A549 (cell line): ENCODE results near the gene PID1. TPM values are rescaled to one million over a fixed set of nuclear protein-coding genes. Genes with fewer than 3 reads are reported as not detected.

Experiments
- ATAC-seq, 2 experiments: fragments of 200-7000 bp in 1 of 2; fragments of >200 bp in 1 of 2; cut with Nextera tagmentation in 1 of 2; cut with Tn5 transposase in 1 of 2; 3 replicates each; pipeline versions ENCODE4 v1.8.0 to v1.9.1; 2018 to 2020; ENCODE audit warnings: mild to moderate bottlenecking in 1 of 2, moderate library complexity in 1 of 2
- CTCF ChIA-PET: fragments of 300-600 bp; sonication (Branson Sonifier 250); formaldehyde crosslinking; extraction: SDS; loops from one replicate; lab custom pipeline; 2021; ENCODE audit warnings: antibody characterized with exemption, inconsistent platforms; lab: Yijun Ruan, JAX
- POLR2A ChIA-PET: fragments of 350-600 bp; formaldehyde crosslinking; extraction: SDS; loops from one replicate; lab custom pipeline; 2021; ENCODE audit warnings: antibody characterized with exemption, inconsistent platforms; lab: Yijun Ruan, JAX
- DNase-seq, 2 experiments: peaks; one replicate each; pipeline versions ENCODE4 v3.0.0 to v3.0.0-alpha.2; 2011 to 2016; ENCODE audit warnings: low read depth in 1 of 2, low spot score in 1 of 2
- FAIRE-seq: peaks from 2 replicates; lab custom pipeline; 2011; peaks lifted over from hg19 to GRCh38; lab: Jason Lieb, UNC
- H3K27ac ChIP-seq, 2 experiments: fragments of >200 bp; sonication (Bioruptor Twin); formaldehyde crosslinking; 3 replicates each; pipeline ENCODE4 v1.5.1; 2016 to 2017
- H3K4me1 ChIP-seq: fragments of >200 bp; sonication (Bioruptor Twin); formaldehyde crosslinking; 3 replicates; pipeline ENCODE4 v1.6.1; 2016
- H3K4me2 ChIP-seq: fragments of >200 bp; sonication (Bioruptor Twin); formaldehyde crosslinking; 3 replicates; pipeline ENCODE4 v1.6.1; 2016
- H3K4me3 ChIP-seq: fragments of >200 bp; sonication (Bioruptor Twin); formaldehyde crosslinking; 3 replicates; pipeline ENCODE4 v1.5.1; 2016
- H3K9me3 ChIP-seq: fragments of >200 bp; sonication (Bioruptor Twin); formaldehyde crosslinking; 3 replicates; pipeline ENCODE4 v1.6.1; 2016
- BHLHE40 ChIP-seq: IDR thresholded peaks from 2 replicates; pipeline ENCODE4 v1.6.1; 2012; ENCODE audit warnings: low read depth, low read length, inconsistent platforms
- CEBPB ChIP-seq, 2 experiments: fragments of >200 bp in 1 of 2; sonication (Bioruptor Twin) in 1 of 2; formaldehyde crosslinking in 1 of 2; IDR thresholded peaks; 2 replicates each; pipeline ENCODE4 v1.6.1; 2012 to 2016
- CHD2 ChIP-seq: fragments of 150-350 bp; IDR thresholded peaks from 2 replicates; pipeline ENCODE4 v1.6.1; 2014; ENCODE audit warnings: low read length; ENCODE audit not compliant: partially characterized antibody
- CHD4 ChIP-seq: fragments of 200-600 bp; sonication (generic); IDR thresholded peaks from 2 replicates; pipeline ENCODE4 v1.6.1; 2016; ENCODE audit warnings: antibody characterized with exemption, mild to moderate bottlenecking, borderline replicate concordance
- EHF ChIP-seq: fragments of 250-450 bp; sonication (Bioruptor Pico); IDR thresholded peaks from 2 replicates; pipeline ENCODE4 v1.5.0; 2020; ENCODE audit warnings: mild to moderate bottlenecking
- EP300 ChIP-seq, 2 experiments: fragments of >200 bp; sonication (Bioruptor Twin); formaldehyde crosslinking; IDR thresholded peaks; 2 replicates in 1 of 2; 3 replicates in 1 of 2; pipeline ENCODE4 v1.6.1; 2016 to 2017
- ESRRA ChIP-seq: fragments of 150-350 bp; IDR thresholded peaks from 2 replicates; pipeline ENCODE4 v1.6.1; 2014; ENCODE audit warnings: mild to moderate bottlenecking, low read length, borderline replicate concordance
- FOSB ChIP-seq: fragments of 250-450 bp; sonication (Bioruptor Pico); IDR thresholded peaks from 2 replicates; pipeline ENCODE4 v1.5.0; 2020; ENCODE audit warnings: mild to moderate bottlenecking, moderate library complexity
- FOSL2 ChIP-seq, 2 experiments: fragments of 450-650 bp in 1 of 2; fragments of >200 bp in 1 of 2; sonication (Bioruptor Twin) in 1 of 2; formaldehyde crosslinking; IDR thresholded peaks; 2 replicates each; pipeline versions ENCODE4 v1.5.0 to v1.6.1; 2016 to 2020; ENCODE audit warnings: mild to moderate bottlenecking in 1 of 2, moderate library complexity in 1 of 2
- FOXS1 ChIP-seq: fragments of 250-450 bp; sonication (Bioruptor Pico); IDR thresholded peaks from 2 replicates; pipeline ENCODE4 v1.5.0; 2020; ENCODE audit warnings: mild to moderate bottlenecking, moderate library complexity
- HDAC2 ChIP-seq: fragments of 200-600 bp; sonication (generic); IDR thresholded peaks from 2 replicates; pipeline ENCODE4 v1.6.1; 2016
- HMGXB4 ChIP-seq: fragments of 250-450 bp; sonication (Bioruptor Pico); IDR thresholded peaks from 2 replicates; pipeline ENCODE4 v1.5.0; 2021; ENCODE audit warnings: mild to moderate bottlenecking, moderate library complexity, borderline replicate concordance
- HOXA7 ChIP-seq: fragments of 250-450 bp; sonication (Bioruptor Pico); IDR thresholded peaks from 2 replicates; pipeline ENCODE4 v1.5.0; 2020; ENCODE audit warnings: mild to moderate bottlenecking, moderate library complexity
- HOXB13 ChIP-seq: fragments of 250-450 bp; sonication (Bioruptor Pico); IDR thresholded peaks from 2 replicates; pipeline ENCODE4 v1.5.0; 2020; ENCODE audit warnings: low read depth, mild to moderate bottlenecking, moderate library complexity
- HOXB5 ChIP-seq: fragments of 250-450 bp; sonication (Bioruptor Pico); IDR thresholded peaks from 2 replicates; pipeline ENCODE4 v1.5.0; 2020; ENCODE audit warnings: mild to moderate bottlenecking, moderate library complexity
- JUNB ChIP-seq: fragments of >200 bp; sonication (Bioruptor Twin); formaldehyde crosslinking; IDR thresholded peaks from 2 replicates; pipeline ENCODE4 v1.6.1; 2016
- KDM5A ChIP-seq: fragments of 200-600 bp; sonication (generic); IDR thresholded peaks from 2 replicates; pipeline ENCODE4 v1.6.1; 2016; ENCODE audit warnings: antibody characterized with exemption, mild to moderate bottlenecking
- MAFK ChIP-seq: fragments of 450-650 bp; IDR thresholded peaks from 2 replicates; pipeline ENCODE4 v1.6.1; 2014; ENCODE audit not compliant: partially characterized antibody
- PBX3 ChIP-seq: IDR thresholded peaks from 2 replicates; pipeline ENCODE4 v1.6.1; 2012
- PHF8 ChIP-seq: fragments of 200-600 bp; sonication (generic); IDR thresholded peaks from 2 replicates; pipeline ENCODE4 v1.6.1; 2016; ENCODE audit warnings: low read depth, mild to moderate bottlenecking, antibody characterized with exemption, moderate library complexity, borderline replicate concordance
- POLR2AphosphoS2 ChIP-seq: conservative IDR thresholded peaks from 2 replicates; pipeline ENCODE4 v1.6.1; 2012; ENCODE audit warnings: low read length, improper control_type of control experiment, inconsistent platforms
- RCOR1 ChIP-seq: fragments of 150-350 bp; IDR thresholded peaks from 2 replicates; pipeline ENCODE4 v1.6.1; 2014; ENCODE audit warnings: antibody characterized with exemption, low read length, low read depth
- USF2 ChIP-seq: fragments of 450-650 bp; IDR thresholded peaks from 2 replicates; pipeline ENCODE4 v1.6.1; 2014; ENCODE audit warnings: antibody characterized with exemption
- ZFP36 ChIP-seq: fragments of 450-650 bp; IDR thresholded peaks from 2 replicates; pipeline ENCODE4 v1.6.1; 2014; ENCODE audit warnings: borderline replicate concordance; ENCODE audit not compliant: partially characterized antibody
- ZSCAN20 ChIP-seq: fragments of 250-450 bp; sonication (Bioruptor Pico); IDR thresholded peaks from 2 replicates; pipeline ENCODE4 v1.8.0; 2022; ENCODE audit warnings: mild to moderate bottlenecking, moderate library complexity
- WGBS: methylation state at CpG from one replicate; pipeline ENCODE4 v1.1.6; 2017; ENCODE audit errors: missing lambda C conversion rate; 5-methylcytosine and 5-hydroxymethylcytosine counted together
- polyA plus RNA-seq, 4 experiments: library from polyadenylated mRNA; depleted of rRNA in 3 of 4; stranded (reverse); fragments of >200 nt; fragmentation: RNase III in 1 of 4; extraction: RNeasy Plus Mini Kit Qiagen cat#74134 plus additional on column Dnase treatment in 1 of 4; gene quantifications; 2 replicates in 3 of 4; 3 replicates in 1 of 4; pipeline ENCODE4 v1.2.3, GENCODE V29; 2011 to 2017

The PID1 gene
- polyA plus RNA-seq, 2 of the 4 experiments (the other 2 are of a cell fraction): 0.75 to 2.7 TPM

- H3K9me3 ChIP-seq: no peaks in the 10 kb centered on the region
- no peak for TF ChIP-seq HOXB13 (CRISPR knock-in tag)
- no peak for TF ChIP-seq HMGXB4 (CRISPR knock-in tag)
- no peak for TF ChIP-seq HOXA7 (CRISPR knock-in tag)
- TF ChIP-seq FOXS1 (CRISPR knock-in tag): no peak
- TF ChIP-seq POLR2AphosphoS2: no peak
- TF ChIP-seq CHD4: no peak
- no peak for TF ChIP-seq CHD2
- TF ChIP-seq PBX3: no peak
- TF ChIP-seq ZSCAN20 (CRISPR knock-in tag): no peak
- DNase-seq (no peak), FAIRE-seq (no peak), ATAC-seq (no peak)
- no peak overlapping the region for H3K4me2 ChIP-seq
- CTCF ChIA-PET: no interaction called here
- no peak overlapping the region for H3K4me3 ChIP-seq
- no peaks in the 10 kb centered on the region for H3K4me1 ChIP-seq
- POLR2A ChIA-PET: no interaction called here
- WGBS: 46% methylated on average over 3 of the region's 3 CpGs
- H3K27ac ChIP-seq: no peak overlapping the region
Observed at GRCh38 chr2:229218329-229218921, 52.7 kb downstream of the PID1 start.

GRCh38 chr2:229212241-229212640 lies 58.8 kb downstream of the PID1 start:
- no peaks in the 10 kb centered on the region for H3K9me3 ChIP-seq
- FAIRE-seq (no peak), ATAC-seq (no peak), DNase-seq (no peak)
- no peak overlapping the region for H3K4me3 ChIP-seq
- CTCF ChIA-PET: no interaction called here
- no peaks in the 10 kb centered on the region for H3K4me1 ChIP-seq
- POLR2A ChIA-PET: no interaction called here
- H3K4me2 ChIP-seq: no peak overlapping the region
- H3K27ac ChIP-seq: no peak overlapping the region
- WGBS: 3% methylated on average over 1 of the region's 1 CpG
- TF ChIP-seq HDAC2: no peak

GRCh38 chr2:229210641-229211040 lies 60.4 kb downstream of the PID1 start:
- POLR2A ChIA-PET: no interaction called here
- no peak for FAIRE-seq
- 32% methylated on average over 4 of the region's 4 CpGs for WGBS

More at GRCh38 chr2:229210641-229211040, 60.4 kb downstream of the PID1 start:
- DNase-seq (no peak), ATAC-seq (no peak)
- Histone ChIP-seq H3K27ac (no peak overlapping the region), H3K9me3 (no peaks in the 10 kb centered on the region), H3K4me3 (no peak overlapping the region)
- CTCF ChIA-PET: interaction anchor here (0.6 kb wide), 1 partner anchor 26 kb away, joined by 4 read pairs; no protein-coding TSS in a partner anchor
- TF ChIP-seq FOSB (CRISPR knock-in tag): no peak
- no peak for TF ChIP-seq CEBPB (IDR thresholded peaks at IDR 0.05)
- no peak for TF ChIP-seq ZSCAN20 (CRISPR knock-in tag)
- no peak for TF ChIP-seq BHLHE40
- no peak for TF ChIP-seq RCOR1
- TF ChIP-seq PHF8: no peak
- no peak for TF ChIP-seq ESRRA
- TF ChIP-seq JUNB: no peak
- no peak for TF ChIP-seq USF2
- TF ChIP-seq KDM5A: no peak
- TF ChIP-seq HOXB5 (CRISPR knock-in tag): no peak
- no peak for TF ChIP-seq MAFK
- TF ChIP-seq FOSL2 (IDR thresholded peaks at IDR 0.05): no peak
- TF ChIP-seq FOSL2 (CRISPR knock-in tag; IDR thresholded peaks at IDR 0.05): no peak
- no peak for TF ChIP-seq EP300 (IDR thresholded peaks at IDR 0.05)
- TF ChIP-seq FOXS1 (CRISPR knock-in tag): no peak
- no peak for TF ChIP-seq ZFP36
- TF ChIP-seq EHF: no peak
- TF ChIP-seq HDAC2: no peak
- TF ChIP-seq, all 56 proteins: peak for 0
- no peak overlapping the region for H3K4me2 ChIP-seq
- H3K4me1 ChIP-seq: no peaks in the 10 kb centered on the region
